KMS-11 (cell line): ENCODE measurements around the gene MRPL39.

Experiments
- H2AFZ ChIP-seq: fragments of 200-600 bp; sonication (generic); 2 replicates; pipeline ENCODE4 v1.6.1; 2016; ENCODE audit warnings: antibody characterized with exemption, mixed run types, low read depth
- H3K27ac ChIP-seq: fragments of 200-600 bp; sonication (generic); 2 replicates; pipeline ENCODE4 v1.6.1; 2016; ENCODE audit warnings: mild to moderate bottlenecking, mixed run types
- H3K27me3 ChIP-seq: fragments of 200-600 bp; sonication (generic); 2 replicates; pipeline ENCODE4 v1.6.1; 2017; ENCODE audit warnings: mild to moderate bottlenecking, low read depth, mixed run types, moderate library complexity; ENCODE audit not compliant: insufficient read depth
- H3K36me3 ChIP-seq: fragments of 200-600 bp; sonication (generic); 2 replicates; pipeline ENCODE4 v1.6.1; 2017; ENCODE audit warnings: mild to moderate bottlenecking, mixed run types; ENCODE audit not compliant: insufficient read depth
- H3K4me1 ChIP-seq: fragments of 200-600 bp; sonication (generic); 2 replicates; pipeline ENCODE4 v1.6.1; 2016; ENCODE audit warnings: mild to moderate bottlenecking, low read depth, mixed run types; ENCODE audit not compliant: poor library complexity, severe bottlenecking
- H3K4me2 ChIP-seq: fragments of 200-600 bp; sonication (generic); 2 replicates; pipeline ENCODE4 v1.7.0; 2016; ENCODE audit warnings: mild to moderate bottlenecking, mixed run types
- H3K4me3 ChIP-seq: fragments of 200-600 bp; sonication (generic); IDR thresholded peaks from 2 replicates; pipeline ENCODE4 v1.6.1; 2017; ENCODE audit warnings: low read depth, low read length, mixed read lengths; ENCODE audit not compliant: insufficient read depth
- H3K79me2 ChIP-seq: fragments of 200-600 bp; sonication (generic); 2 replicates; pipeline ENCODE4 v1.6.1; 2016; ENCODE audit warnings: low read depth, mixed run types; ENCODE audit not compliant: insufficient read depth
- H3K9ac ChIP-seq: fragments of 200-600 bp; sonication (generic); 2 replicates; pipeline ENCODE4 v1.6.1; 2016; ENCODE audit warnings: mild to moderate bottlenecking, mixed run types
- H4K20me1 ChIP-seq: fragments of 200-600 bp; sonication (generic); 2 replicates; pipeline ENCODE4 v1.6.1; 2016; ENCODE audit warnings: mild to moderate bottlenecking, mixed run types; ENCODE audit not compliant: insufficient read depth
- CTCF ChIP-seq: fragments of 200-600 bp; sonication (generic); conservative IDR thresholded peaks from 2 replicates; pipeline ENCODE4 v1.6.1; 2017; ENCODE audit warnings: low read depth, mild to moderate bottlenecking, antibody characterized with exemption, low read length, moderate library complexity, mixed read lengths

The MRPL39 gene

GRCh38 chr21:25581582-25581981 lies 25.7 kb downstream of the MRPL39 start:
- Histone ChIP-seq H3K79me2 (no peaks in the 10 kb centered on the region), H3K4me2 (no peak overlapping the region), H2AFZ (no peak overlapping the region), H3K27me3 (no peaks in the 10 kb centered on the region), H3K4me3 (no peak overlapping the region), H3K27ac (no peak overlapping the region), H3K36me3 (no peaks in the 10 kb centered on the region), H4K20me1 (no peaks in the 10 kb centered on the region), H3K9ac (no peak overlapping the region), H3K4me1 (peaks cover 56% of the 10 kb centered on the region)
- TF ChIP-seq CTCF = no peak

GRCh38 chr21:25580912-25581260 lies 26.4 kb downstream of the MRPL39 start:
- Histone ChIP-seq H2AFZ (no peak overlapping the region), H3K27ac (no peak overlapping the region), H3K9ac (no peak overlapping the region), H3K27me3 (no peaks in the 10 kb centered on the region), H3K36me3 (no peaks in the 10 kb centered on the region), H3K4me1 (peaks cover 58% of the 10 kb centered on the region), H4K20me1 (no peaks in the 10 kb centered on the region), H3K4me3 (no peak overlapping the region), H3K4me2 (no peak overlapping the region), H3K79me2 (no peaks in the 10 kb centered on the region)
- TF ChIP-seq CTCF = no peak

- no peak overlapping the region for H2AFZ ChIP-seq
- H3K4me3 ChIP-seq = no peak overlapping the region
- no peaks in the 10 kb centered on the region for H3K27me3 ChIP-seq
- no peaks in the 10 kb centered on the region for H3K36me3 ChIP-seq
- H3K9ac ChIP-seq = no peak overlapping the region
- no peak overlapping the region for H3K27ac ChIP-seq
- H4K20me1 ChIP-seq = no peaks in the 10 kb centered on the region
- no peak for TF ChIP-seq CTCF
- H3K79me2 ChIP-seq = no peaks in the 10 kb centered on the region
- H3K4me2 ChIP-seq = no peak overlapping the region
- peaks cover 69% of the 10 kb centered on the region for H3K4me1 ChIP-seq
Measured at GRCh38 chr21:25579226-25580013, 27.9 kb downstream of the MRPL39 start.

GRCh38 chr21:25578056-25578961 lies 29.0 kb downstream of the MRPL39 start:
- H3K27me3 ChIP-seq = no peaks in the 10 kb centered on the region
- peaks cover 69% of the 10 kb centered on the region for H3K4me1 ChIP-seq
- H3K9ac ChIP-seq = no peak overlapping the region
- peak overlapping the region; percentile 2; the same call in 1 of the 2 replicates for H3K27ac ChIP-seq
- H3K4me2 ChIP-seq = peak overlapping the region; percentile 44; the same call in 1 of the 2 replicates
- H3K4me3 ChIP-seq = no peak overlapping the region
- no peaks in the 10 kb centered on the region for H4K20me1 ChIP-seq
- no peaks in the 10 kb centered on the region for H3K36me3 ChIP-seq
- TF ChIP-seq CTCF = no peak
- H2AFZ ChIP-seq = no peak overlapping the region
- no peaks in the 10 kb centered on the region for H3K79me2 ChIP-seq
